Measurements from ENCODE around the gene KSR2. TPM values are rescaled to one million over a fixed set of nuclear protein-coding genes. Genes with fewer than 3 reads are reported as not detected.

Gene KSR2
- total and polyA plus RNA-seq, 7 donors: under 0.01 to 0.04 (median 0.02) TPM; not detected in 2

GRCh38 chr12:117444781-117445180 lies 524.0 kb downstream of the KSR2 start:
- H3K4me1 ChIP-seq: peaks cover 18% of the 10 kb centered on the region
- no peak overlapping the region for H3K4me3 ChIP-seq
- no peak for TF ChIP-seq CTCF (IDR thresholded peaks at IDR 0.05)
- no peaks in the 10 kb centered on the region for H3K36me3 ChIP-seq (ENCODE audit: insufficient read depth in 1 of 2, low read depth in 1 of 2)
- ATAC-seq (no peak), DNase-seq (no peak)
- WGBS, 3 donors: 47 to 52% (median 48%) methylated on average over 4 of the region's 4 CpGs
- H3K9me3 ChIP-seq: no peaks in the 10 kb centered on the region
- intact Hi-C loops (cut with DNase I): no loop called here
- H3K27ac ChIP-seq: no peak overlapping the region
- no peaks in the 10 kb centered on the region for H3K27me3 ChIP-seq (ENCODE audit: insufficient read depth in 3 of 3, low read length in 2 of 3)

- peak; percentile 90 to 98 for DNase-seq
- intact Hi-C loops (cut with DNase I): no loop called here
- peak; percentile 41 for TF ChIP-seq CTCF (IDR thresholded peaks at IDR 0.05)
- Histone ChIP-seq H3K27ac (peak overlapping the region; percentile 69), H3K9me3 (no peaks in the 10 kb centered on the region), H3K36me3 (ENCODE audit: insufficient read depth in 1 of 2, low read depth in 1 of 2) (no peaks in the 10 kb centered on the region), H3K4me1 (peaks cover 35% of the 10 kb centered on the region), H3K27me3 (ENCODE audit: insufficient read depth in 3 of 3, low read length in 2 of 3) (no peaks in the 10 kb centered on the region), H3K4me3 (no peak overlapping the region)
- WGBS, 3 donors: 21 to 36% (median 30%) methylated on average over 4 of the region's 4 CpGs
- peak; percentile 86 to 93 (median 91) for ATAC-seq
These were observed 527.0 kb downstream of the KSR2 start for GRCh38 chr12:117441751-117442150.

- H3K27ac ChIP-seq: peak overlapping the region; percentile 69
- no peaks in the 10 kb centered on the region for H3K9me3 ChIP-seq
- no peaks in the 10 kb centered on the region for H3K36me3 ChIP-seq (ENCODE audit: insufficient read depth in 1 of 2, low read depth in 1 of 2)
- H3K27me3 ChIP-seq (ENCODE audit: insufficient read depth in 3 of 3, low read length in 2 of 3): no peaks in the 10 kb centered on the region
- H3K4me1 ChIP-seq: peaks cover 33% of the 10 kb centered on the region
- ATAC-seq (no peak), DNase-seq (no peak)
- no peak for TF ChIP-seq CTCF (IDR thresholded peaks at IDR 0.05)
- H3K4me3 ChIP-seq: peak overlapping the region; percentile 53
- WGBS, 3 donors: 29 to 70% (median 41%) methylated on average over 2 of the region's 2 CpGs
- intact Hi-C loops (cut with DNase I): no loop called here
These were observed 528.4 kb downstream of the KSR2 start for GRCh38 chr12:117440384-117440783.

GRCh38 chr12:117439531-117440001 lies 529.2 kb downstream of the KSR2 start:
- Histone ChIP-seq H3K4me1 (peaks cover 36% of the 10 kb centered on the region), H3K9me3 (no peaks in the 10 kb centered on the region), H3K27ac (peak overlapping the region; percentile 69), H3K36me3 (ENCODE audit: insufficient read depth in 1 of 2, low read depth in 1 of 2) (no peaks in the 10 kb centered on the region), H3K4me3 (peak overlapping the region; percentile 53), H3K27me3 (ENCODE audit: insufficient read depth in 3 of 3, low read length in 2 of 3) (no peaks in the 10 kb centered on the region)
- intact Hi-C loops (cut with DNase I): loop anchor here (2.0 to 5.0 kb wide), 3 partner anchors 72 to 147 kb away; no protein-coding TSS in a partner anchor
- DNase-seq: peak; percentile 62 to 91
- 6 to 18% (median 6%) methylated on average over 12 to 13 of the region's 13 CpGs for WGBS, 3 donors
- TF ChIP-seq CTCF (IDR thresholded peaks at IDR 0.05): peak; percentile 17
- ATAC-seq: peak; percentile 78 to 82 (median 80)

GRCh38 chr12:117438809-117439208 lies 530.0 kb downstream of the KSR2 start:
- peak overlapping the region; percentile 69 for H3K27ac ChIP-seq
- peaks cover 36% of the 10 kb centered on the region for H3K4me1 ChIP-seq
- ATAC-seq (peak in 1 of 4 donors; percentile 0), DNase-seq (peak in 1 of 2 donors; percentile 56)
- no peaks in the 10 kb centered on the region for H3K36me3 ChIP-seq (ENCODE audit: insufficient read depth in 1 of 2, low read depth in 1 of 2)
- no peak for TF ChIP-seq CTCF (IDR thresholded peaks at IDR 0.05)
- intact Hi-C loops (cut with DNase I): loop anchor here (2.0 to 5.0 kb wide), 3 partner anchors 72 to 148 kb away; no protein-coding TSS in a partner anchor
- 16 to 35% (median 28%) methylated on average over 6 of the region's 6 CpGs for WGBS, 3 donors
- no peaks in the 10 kb centered on the region for H3K27me3 ChIP-seq (ENCODE audit: insufficient read depth in 3 of 3, low read length in 2 of 3)
- peak overlapping the region; percentile 53 for H3K4me3 ChIP-seq
- no peaks in the 10 kb centered on the region for H3K9me3 ChIP-seq

Measured in psoas muscle (tissue), 8 donors.